OCI-M1 (cell line): ENCODE data around the gene GPR34.

Experiments used
- DNase-seq: peaks from one replicate; lab custom pipeline; 2025; lab: John Stamatoyannopoulos, UW

The GPR34 gene

GRCh38 chrX:41734530-41734929, 45.8 kb downstream of the GPR34 start:
- DNase-seq = peak; percentile 46

- DNase-seq = no peak
Measured at GRCh38 chrX:41737065-41737464, 48.3 kb downstream of the GPR34 start.

GRCh38 chrX:41739871-41740270, 51.1 kb downstream of the GPR34 start:
- DNase-seq = no peak
